NK-92 (cell line): ENCODE data around the gene MGAT5.

Experiments
- DNase-seq: peaks from one replicate; lab custom pipeline; 2025; ENCODE audit not compliant: unreplicated experiment; lab: John Stamatoyannopoulos, UW

The MGAT5 gene

GRCh38 chr2:134360745-134361487 is 107.0 kb downstream of the MGAT5 start:
- no peak for DNase-seq

GRCh38 chr2:134361648-134362047 is 107.8 kb downstream of the MGAT5 start:
- DNase-seq = no peak

GRCh38 chr2:134362152-134362668 is 108.3 kb downstream of the MGAT5 start:
- DNase-seq = no peak

GRCh38 chr2:134362740-134363139 is 108.9 kb downstream of the MGAT5 start:
- no peak for DNase-seq

GRCh38 chr2:134365356-134365755 is 111.5 kb downstream of the MGAT5 start:
- DNase-seq = no peak

GRCh38 chr2:134366359-134366758 is 112.5 kb downstream of the MGAT5 start:
- no peak for DNase-seq

- DNase-seq = no peak
These were observed 113.3 kb downstream of the MGAT5 start for GRCh38 chr2:134367213-134367612.

GRCh38 chr2:134368009-134368817 is 114.3 kb downstream of the MGAT5 start:
- DNase-seq = no peak

GRCh38 chr2:134369220-134369902 is 115.5 kb downstream of the MGAT5 start:
- no peak for DNase-seq

- DNase-seq = no peak
These were observed 117.0 kb downstream of the MGAT5 start for GRCh38 chr2:134370655-134371445.

- DNase-seq = no peak
These were observed 118.3 kb downstream of the MGAT5 start for GRCh38 chr2:134372141-134372540.

GRCh38 chr2:134372611-134373131 is 118.8 kb downstream of the MGAT5 start:
- no peak for DNase-seq

- no peak for DNase-seq
These were observed 122.1 kb downstream of the MGAT5 start for GRCh38 chr2:134375935-134376334.

GRCh38 chr2:134377730-134378129 is 123.9 kb downstream of the MGAT5 start:
- no peak for DNase-seq

- no peak for DNase-seq
These were observed 125.4 kb downstream of the MGAT5 start for GRCh38 chr2:134379293-134379692.

GRCh38 chr2:134379722-134380121 is 125.8 kb downstream of the MGAT5 start:
- no peak for DNase-seq

GRCh38 chr2:134381141-134381540 is 127.3 kb downstream of the MGAT5 start:
- no peak for DNase-seq

GRCh38 chr2:134384131-134384530 is 130.3 kb downstream of the MGAT5 start:
- DNase-seq = no peak

GRCh38 chr2:134385195-134385594 is 131.3 kb downstream of the MGAT5 start:
- no peak for DNase-seq

GRCh38 chr2:134386310-134386709 is 132.4 kb downstream of the MGAT5 start:
- DNase-seq = no peak
